ENCODE data around the gene TMOD1.

TMOD1 gene

DNA sequence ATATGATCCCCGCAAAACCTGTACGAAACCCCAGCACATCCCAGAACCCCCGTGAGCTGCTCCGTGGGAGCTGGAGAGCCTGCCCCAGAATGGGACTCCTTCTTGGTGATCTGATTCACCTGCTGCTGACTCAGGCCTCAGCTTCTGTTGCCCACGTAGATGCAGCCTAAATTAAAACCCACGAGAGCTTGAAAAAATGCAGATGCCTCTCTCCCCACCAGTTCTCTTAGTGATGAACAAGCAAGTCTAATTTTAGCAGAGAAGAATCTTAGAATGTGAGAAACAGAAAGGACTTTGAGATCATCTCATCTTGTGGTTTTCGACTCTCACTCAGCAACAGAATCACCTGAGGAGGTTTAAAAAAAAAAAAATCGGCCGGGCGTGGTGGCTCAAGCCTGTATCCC is 57.6 kb downstream of the TMOD1 start:
- Histone ChIP-seq H4K8ac (ENCODE audit: low read length) (no peak overlapping the region), H3K4ac (ENCODE audit: low read depth in 1 of 2, low read length in 2 of 2) (no peak overlapping the region)

DNA sequence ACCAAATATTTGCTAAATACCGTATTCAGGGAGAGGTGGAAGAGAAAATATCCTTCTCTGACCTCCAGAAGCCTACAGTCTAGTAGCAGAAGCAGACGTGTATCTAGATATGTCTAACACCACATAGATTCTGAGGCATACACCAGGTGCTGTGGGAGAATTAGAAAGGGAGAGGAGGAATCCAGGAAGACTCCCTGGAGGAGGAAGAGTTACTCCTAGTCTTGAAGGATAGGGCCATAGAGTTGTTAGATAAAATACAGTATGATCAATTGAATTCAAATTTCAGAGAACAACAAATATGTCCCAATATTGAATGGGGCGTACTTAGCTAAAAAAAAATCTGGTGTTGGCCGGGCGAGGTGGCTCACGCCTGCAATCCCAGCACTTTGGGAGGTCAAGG is 58.7 kb downstream of the TMOD1 start:
- peaks cover 28 to 29% of the 10 kb centered on the region in 2 experiments for H3K27me3 ChIP-seq (ENCODE audit: control insufficient read depth in 1 of 2, insufficient read depth in 1 of 2, low read length in 2 of 2)
- no peaks in the 10 kb centered on the region for H3K79me1 ChIP-seq (replicated peaks; ENCODE audit: low read length, poor library complexity, severe bottlenecking)
- no peak for DNase-seq
- no peak overlapping the region for H3K14ac ChIP-seq (ENCODE audit: low read length in 2 of 2)
- no peak overlapping the region for H2BK120ac ChIP-seq (ENCODE audit: low read depth, low read length)
- no peak overlapping the region for H4K8ac ChIP-seq (ENCODE audit: low read length)
- no peak overlapping the region for H2AK5ac ChIP-seq (ENCODE audit: low read length, severe bottlenecking)
- no peaks in the 10 kb centered on the region for H3K4me1 ChIP-seq (ENCODE audit: control insufficient read depth, insufficient read depth, low read depth, low read length)
- no peak overlapping the region for H3K27ac ChIP-seq (ENCODE audit: low read length, poor library complexity, severe bottlenecking)
- H2BK15ac ChIP-seq (ENCODE audit: low read depth, poor library complexity, severe bottlenecking) = no peak overlapping the region
- no peaks in the 10 kb centered on the region for H3K36me3 ChIP-seq (ENCODE audit: control insufficient read depth in 1 of 2, insufficient read depth in 2 of 2, low read depth in 1 of 2, low read length in 2 of 2)
- H3K9ac ChIP-seq (ENCODE audit: low read length) = no peak overlapping the region
- no peaks in the 10 kb centered on the region for H3K9me3 ChIP-seq (ENCODE audit: control insufficient read depth, low read length)
- H2AFZ ChIP-seq (ENCODE audit: low read depth, low read length) = no peak overlapping the region
- H3K4me3 ChIP-seq (ENCODE audit: insufficient read depth in 1 of 2, low read depth in 1 of 2, low read length in 2 of 2) = no peak overlapping the region
- H3K4ac ChIP-seq (ENCODE audit: low read depth in 1 of 2, low read length in 2 of 2) = no peak overlapping the region
- no peak overlapping the region for H2BK12ac ChIP-seq (ENCODE audit: low read length in 2 of 2)
- WGBS = 91% methylated on average over 5 of the region's 6 CpGs
- no peak overlapping the region for H2BK5ac ChIP-seq (ENCODE audit: low read depth, low read length, poor library complexity, severe bottlenecking)
- H3K4me2 ChIP-seq (ENCODE audit: low read length, poor library complexity, severe bottlenecking) = no peak overlapping the region
- no peak overlapping the region for H4K91ac ChIP-seq (ENCODE audit: low read length)
- H3K23ac ChIP-seq (ENCODE audit: low read length in 2 of 2) = no peak overlapping the region
- H3K18ac ChIP-seq (ENCODE audit: low read depth in 1 of 2, low read length in 2 of 2) = no peak overlapping the region

More for the DNA sequence above, 57.6 kb downstream of the TMOD1 start:
- no peaks in the 10 kb centered on the region for H3K9me3 ChIP-seq (ENCODE audit: control insufficient read depth, low read length)
- H3K36me3 ChIP-seq (ENCODE audit: control insufficient read depth in 1 of 2, insufficient read depth in 2 of 2, low read depth in 1 of 2, low read length in 2 of 2) = no peaks in the 10 kb centered on the region
- H3K14ac ChIP-seq (ENCODE audit: low read length in 2 of 2) = no peak overlapping the region
- H2BK120ac ChIP-seq (ENCODE audit: low read depth, low read length) = no peak overlapping the region
- H3K79me1 ChIP-seq (replicated peaks; ENCODE audit: low read length, poor library complexity, severe bottlenecking) = no peaks in the 10 kb centered on the region
- no peak overlapping the region for H3K23ac ChIP-seq (ENCODE audit: low read length in 2 of 2)
- H3K4me1 ChIP-seq (ENCODE audit: control insufficient read depth, insufficient read depth, low read depth, low read length) = no peaks in the 10 kb centered on the region
- H3K4me3 ChIP-seq (ENCODE audit: insufficient read depth in 1 of 2, low read depth in 1 of 2, low read length in 2 of 2) = no peak overlapping the region
- H2BK5ac ChIP-seq (ENCODE audit: low read depth, low read length, poor library complexity, severe bottlenecking) = no peak overlapping the region
- H3K4me2 ChIP-seq (ENCODE audit: low read length, poor library complexity, severe bottlenecking) = no peak overlapping the region
- H2BK15ac ChIP-seq (ENCODE audit: low read depth, poor library complexity, severe bottlenecking) = no peak overlapping the region
- H3K9ac ChIP-seq (ENCODE audit: low read length) = no peak overlapping the region
- 95% methylated on average over 8 of the region's 10 CpGs for WGBS
- no peak overlapping the region for H3K18ac ChIP-seq (ENCODE audit: low read depth in 1 of 2, low read length in 2 of 2)
- DNase-seq = no peak
- H3K27me3 ChIP-seq (ENCODE audit: control insufficient read depth in 1 of 2, insufficient read depth in 1 of 2, low read length in 2 of 2) = peaks cover 25 to 30% of the 10 kb centered on the region in 2 experiments
- no peak overlapping the region for H2AK5ac ChIP-seq (ENCODE audit: low read length, severe bottlenecking)
- no peak overlapping the region for H2BK12ac ChIP-seq (ENCODE audit: low read length in 2 of 2)
- H2AFZ ChIP-seq (ENCODE audit: low read depth, low read length) = no peak overlapping the region
- H4K91ac ChIP-seq (ENCODE audit: low read length) = no peak overlapping the region
- no peak overlapping the region for H3K27ac ChIP-seq (ENCODE audit: low read length, poor library complexity, severe bottlenecking)

DNA sequence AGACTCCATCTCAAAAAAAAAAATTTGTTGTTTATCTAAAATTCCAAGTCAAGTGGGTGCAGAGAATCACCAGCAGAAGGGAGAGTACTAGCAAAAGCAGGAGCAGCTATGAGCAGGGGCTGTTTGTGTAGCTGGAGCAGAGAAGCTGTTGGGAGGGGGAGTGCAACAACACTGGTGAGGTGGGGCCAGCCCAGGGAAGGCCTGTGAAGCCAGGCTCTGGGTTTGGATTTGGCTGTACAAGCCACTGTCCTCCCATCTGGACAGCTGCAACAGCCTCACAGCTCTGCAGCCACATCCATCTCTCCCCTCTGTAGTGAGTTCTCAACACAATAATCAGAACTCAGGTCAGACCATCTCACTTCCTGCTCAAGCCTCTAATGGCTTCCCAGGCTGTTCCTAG is 59.4 kb downstream of the TMOD1 start:
- H2BK120ac ChIP-seq (ENCODE audit: low read depth, low read length) = no peak overlapping the region
- no peak overlapping the region for H3K23ac ChIP-seq (ENCODE audit: low read length in 2 of 2)
- no peak overlapping the region for H3K27ac ChIP-seq (ENCODE audit: low read length, poor library complexity, severe bottlenecking)
- no peak overlapping the region for H4K8ac ChIP-seq (ENCODE audit: low read length)
- no peak overlapping the region for H2AFZ ChIP-seq (ENCODE audit: low read depth, low read length)
- DNase-seq = no peak
- H2AK5ac ChIP-seq (ENCODE audit: low read length, severe bottlenecking) = no peak overlapping the region
- no peaks in the 10 kb centered on the region for H3K9me3 ChIP-seq (ENCODE audit: control insufficient read depth, low read length)
- no peak overlapping the region for H3K4me3 ChIP-seq (ENCODE audit: insufficient read depth in 1 of 2, low read depth in 1 of 2, low read length in 2 of 2)
- no peaks in the 10 kb centered on the region for H3K4me1 ChIP-seq (ENCODE audit: control insufficient read depth, insufficient read depth, low read depth, low read length)
- H3K4ac ChIP-seq (ENCODE audit: low read depth in 1 of 2, low read length in 2 of 2) = no peak overlapping the region
- H3K79me1 ChIP-seq (replicated peaks; ENCODE audit: low read length, poor library complexity, severe bottlenecking) = no peaks in the 10 kb centered on the region
- H4K91ac ChIP-seq (ENCODE audit: low read length) = no peak overlapping the region
- no peak overlapping the region for H2BK5ac ChIP-seq (ENCODE audit: low read depth, low read length, poor library complexity, severe bottlenecking)
- no peak overlapping the region for H3K9ac ChIP-seq (ENCODE audit: low read length)
- no peaks in the 10 kb centered on the region for H3K36me3 ChIP-seq (ENCODE audit: control insufficient read depth in 1 of 2, insufficient read depth in 2 of 2, low read depth in 1 of 2, low read length in 2 of 2)
- H3K18ac ChIP-seq (ENCODE audit: low read depth in 1 of 2, low read length in 2 of 2) = no peak overlapping the region
- H3K4me2 ChIP-seq (ENCODE audit: low read length, poor library complexity, severe bottlenecking) = no peak overlapping the region
- H2BK12ac ChIP-seq (ENCODE audit: low read length in 2 of 2) = no peak overlapping the region
- H3K27me3 ChIP-seq (ENCODE audit: control insufficient read depth in 1 of 2, insufficient read depth in 1 of 2, low read length in 2 of 2) = peaks cover 28 to 33% of the 10 kb centered on the region in 2 experiments
- H2BK15ac ChIP-seq (ENCODE audit: low read depth, poor library complexity, severe bottlenecking) = no peak overlapping the region
- H3K14ac ChIP-seq (ENCODE audit: low read length in 2 of 2) = no peak overlapping the region

- Histone ChIP-seq H3K4me3 (ENCODE audit: insufficient read depth in 1 of 2, low read depth in 1 of 2, low read length in 2 of 2) (no peak overlapping the region), H3K27ac (ENCODE audit: low read length, poor library complexity, severe bottlenecking) (no peak overlapping the region), H3K9ac (ENCODE audit: low read length) (no peak overlapping the region), H3K27me3 (ENCODE audit: control insufficient read depth in 1 of 2, insufficient read depth in 1 of 2, low read length in 2 of 2) (peaks cover 23 to 29% of the 10 kb centered on the region in 2 experiments), H3K18ac (ENCODE audit: low read depth in 1 of 2, low read length in 2 of 2) (no peak overlapping the region), H3K36me3 (ENCODE audit: control insufficient read depth in 1 of 2, insufficient read depth in 2 of 2, low read depth in 1 of 2, low read length in 2 of 2) (no peaks in the 10 kb centered on the region), H2BK5ac (ENCODE audit: low read depth, low read length, poor library complexity, severe bottlenecking) (no peak overlapping the region), H4K91ac (ENCODE audit: low read length) (no peak overlapping the region), H4K8ac (ENCODE audit: low read length) (no peak overlapping the region), H3K4ac (ENCODE audit: low read depth in 1 of 2, low read length in 2 of 2) (no peak overlapping the region), H2BK120ac (ENCODE audit: low read depth, low read length) (no peak overlapping the region), H2AK5ac (ENCODE audit: low read length, severe bottlenecking) (no peak overlapping the region), H3K14ac (ENCODE audit: low read length in 2 of 2) (no peak overlapping the region), H3K23ac (ENCODE audit: low read length in 2 of 2) (no peak overlapping the region), H3K79me1 (replicated peaks; ENCODE audit: low read length, poor library complexity, severe bottlenecking) (no peaks in the 10 kb centered on the region), H2BK12ac (ENCODE audit: low read length in 2 of 2) (no peak overlapping the region), H2AFZ (ENCODE audit: low read depth, low read length) (no peak overlapping the region), H2BK15ac (ENCODE audit: low read depth, poor library complexity, severe bottlenecking) (no peak overlapping the region), H3K4me2 (ENCODE audit: low read length, poor library complexity, severe bottlenecking) (no peak overlapping the region), H3K4me1 (ENCODE audit: control insufficient read depth, insufficient read depth, low read depth, low read length) (no peaks in the 10 kb centered on the region), H3K9me3 (ENCODE audit: control insufficient read depth, low read length) (no peaks in the 10 kb centered on the region)
- no peak for DNase-seq
- WGBS = 83% methylated on average over 3 of the region's 3 CpGs
These were observed 60.0 kb downstream of the TMOD1 start for GRCh38 chr9:97561501-97561900.

Measured in mesenchymal stem cell (in vitro differentiated cells and primary cell).